CD4-positive, alpha-beta T cell treated with Interleukin-4 for 4 hours (primary cell): Measurements from ENCODE around the gene KCNMB2.

Experiments
- DNase-seq: peaks from one replicate; pipeline ENCODE4 v3.0.0-alpha.2; 2020

The KCNMB2 gene

DNA sequence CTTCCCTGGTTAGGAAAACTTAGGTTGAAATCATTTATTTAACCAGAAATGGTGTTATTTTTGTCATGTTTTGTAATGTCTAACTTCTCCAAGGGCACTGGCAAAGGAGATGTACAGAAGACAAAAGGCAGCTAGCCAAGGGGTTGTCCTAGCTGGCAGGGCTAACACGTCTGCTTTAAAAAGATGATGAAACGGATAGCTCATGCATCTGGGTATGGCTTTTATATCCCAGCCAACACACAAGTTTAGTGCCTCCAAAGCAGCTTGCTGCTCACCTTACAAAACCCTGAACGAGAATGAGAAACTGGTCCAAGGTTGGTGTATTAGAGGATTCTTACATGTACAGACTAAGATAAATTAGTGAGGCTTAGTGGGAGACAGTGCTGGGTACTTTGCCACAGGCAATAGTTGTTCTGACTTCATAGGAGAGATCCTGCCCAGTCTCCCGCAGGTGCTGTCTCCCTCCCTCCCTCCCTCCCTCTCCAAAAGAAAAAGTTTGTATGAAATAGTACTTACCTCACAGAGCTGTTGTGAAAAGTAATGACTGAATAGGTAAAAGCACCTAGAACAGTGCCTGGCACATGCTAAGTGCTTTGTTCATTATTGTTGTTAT is 47.8 kb downstream of the KCNMB2 start:
- no peak for DNase-seq

DNA sequence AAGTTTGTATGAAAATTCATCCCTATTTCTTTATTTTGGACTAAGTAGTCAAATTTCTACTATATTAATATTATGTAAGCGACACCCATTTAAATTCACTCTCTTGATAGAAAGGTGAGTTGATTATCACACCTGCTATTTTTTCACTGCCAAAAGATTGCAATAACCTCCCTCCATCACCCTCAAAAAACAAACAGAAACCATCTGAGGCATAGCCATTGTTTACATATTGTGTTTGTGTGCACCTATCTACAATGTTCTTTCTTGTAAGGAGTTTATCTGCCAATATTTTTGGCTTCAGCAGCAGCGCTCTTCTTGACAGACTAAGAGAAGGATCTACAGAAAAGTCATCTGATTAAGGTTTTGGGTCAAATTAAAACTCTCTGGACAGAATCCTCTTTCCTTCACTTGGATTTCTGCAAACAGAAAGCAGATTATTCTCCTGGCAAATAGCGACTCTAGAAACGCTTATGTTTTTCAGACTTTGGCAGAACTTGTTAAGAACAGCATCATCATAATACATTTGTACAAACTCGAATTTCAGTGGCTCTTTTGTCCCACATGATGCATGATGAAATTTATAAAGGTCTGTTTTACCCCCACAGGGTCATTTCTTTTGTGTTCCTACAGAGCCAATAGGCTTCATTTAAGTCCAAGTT is 48.6 kb downstream of the KCNMB2 start:
- DNase-seq: no peak

DNA sequence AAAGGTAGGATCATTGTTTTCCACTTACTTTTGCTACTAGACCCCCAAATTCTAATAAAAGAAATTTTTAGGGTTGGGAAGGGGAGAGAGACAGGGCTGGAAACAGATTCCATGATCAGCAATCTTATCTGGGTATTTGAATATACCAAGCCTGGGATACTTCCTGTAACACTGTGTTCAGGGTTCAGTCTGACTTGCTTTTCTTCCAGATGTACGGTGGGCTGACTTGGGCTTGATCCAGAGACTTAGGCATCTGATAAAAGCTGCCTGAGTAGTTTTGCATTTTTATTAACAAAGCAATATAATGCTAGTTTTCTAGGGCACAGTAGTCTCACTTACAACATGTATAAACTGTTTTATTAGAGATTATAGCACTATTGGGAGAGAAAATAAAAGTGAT is 49.2 kb downstream of the KCNMB2 start:
- DNase-seq: no peak

DNA sequence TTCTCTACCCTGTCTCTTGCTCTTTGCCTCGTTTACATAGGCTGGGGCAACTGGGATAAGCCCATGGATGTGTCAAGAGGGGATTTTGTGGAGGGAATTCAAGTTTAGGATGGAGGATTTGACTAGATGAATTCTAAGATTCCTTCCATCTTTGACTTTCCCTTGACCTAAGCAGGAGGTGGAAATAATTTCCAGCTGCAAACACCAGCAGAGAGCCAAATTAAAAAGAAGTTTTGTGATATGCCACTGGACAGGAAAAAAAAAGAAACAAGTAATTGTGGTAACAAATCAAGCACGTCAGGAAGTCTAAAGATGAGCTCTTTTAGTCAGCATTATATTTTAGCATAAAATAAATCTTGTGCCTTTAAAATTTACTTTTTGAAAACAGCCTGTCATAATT is 49.8 kb downstream of the KCNMB2 start:
- no peak for DNase-seq

DNA sequence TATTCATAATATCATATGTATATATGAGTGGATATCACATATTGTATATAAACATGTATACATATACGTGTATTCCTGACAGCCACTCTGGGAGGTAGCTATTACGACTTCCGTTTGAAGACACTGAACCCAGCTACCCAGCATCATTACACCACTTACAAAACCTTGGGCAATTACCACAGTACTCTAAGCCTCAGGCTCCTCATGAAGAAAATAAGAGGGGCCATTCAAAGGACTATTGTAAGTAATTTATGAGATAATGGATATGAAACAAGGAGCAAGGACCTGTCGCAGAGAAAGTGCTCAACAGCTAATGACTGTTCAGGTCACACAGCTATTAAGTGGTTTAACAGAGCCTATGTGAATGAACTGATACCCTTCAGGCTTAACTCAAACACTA is 52.4 kb downstream of the KCNMB2 start:
- DNase-seq: no peak

DNA sequence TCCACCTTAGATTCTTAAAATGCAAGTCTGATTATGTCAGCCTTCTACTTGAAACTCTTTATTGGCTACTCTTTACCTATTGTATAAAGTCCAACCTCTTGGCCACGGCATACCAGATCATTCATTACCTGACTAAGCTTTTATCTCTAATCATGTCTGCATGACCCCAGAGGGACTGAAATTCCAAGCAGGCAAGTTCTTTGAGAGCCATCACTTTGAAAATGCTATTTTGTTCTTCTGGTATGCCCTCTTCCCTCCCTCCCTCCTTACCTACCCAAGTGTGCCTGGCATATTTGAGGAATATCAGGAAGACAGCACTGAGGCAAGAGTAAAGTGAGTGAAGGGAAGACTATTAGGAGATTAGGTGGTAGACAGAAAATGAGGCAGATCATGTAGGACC is 57.5 kb downstream of the KCNMB2 start:
- DNase-seq: no peak

DNA sequence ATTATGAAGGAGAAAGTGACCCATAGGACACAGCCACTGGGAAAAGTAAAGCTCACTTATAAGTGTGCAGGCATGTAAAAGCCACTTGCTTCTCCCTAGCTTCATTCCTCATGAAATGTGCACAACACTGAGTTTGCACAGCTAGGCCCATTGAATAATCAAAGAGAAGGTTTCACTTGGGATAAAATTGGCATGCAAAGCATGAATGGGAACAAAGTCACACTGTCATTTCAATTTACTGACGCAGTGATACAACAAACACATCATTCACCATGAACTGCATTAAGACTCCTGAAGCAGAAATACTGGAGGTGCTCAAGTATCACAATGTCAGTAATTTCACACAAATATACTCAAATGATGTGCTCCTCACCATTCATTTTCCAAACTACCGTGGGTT is 61.1 kb downstream of the KCNMB2 start:
- DNase-seq: no peak

DNA sequence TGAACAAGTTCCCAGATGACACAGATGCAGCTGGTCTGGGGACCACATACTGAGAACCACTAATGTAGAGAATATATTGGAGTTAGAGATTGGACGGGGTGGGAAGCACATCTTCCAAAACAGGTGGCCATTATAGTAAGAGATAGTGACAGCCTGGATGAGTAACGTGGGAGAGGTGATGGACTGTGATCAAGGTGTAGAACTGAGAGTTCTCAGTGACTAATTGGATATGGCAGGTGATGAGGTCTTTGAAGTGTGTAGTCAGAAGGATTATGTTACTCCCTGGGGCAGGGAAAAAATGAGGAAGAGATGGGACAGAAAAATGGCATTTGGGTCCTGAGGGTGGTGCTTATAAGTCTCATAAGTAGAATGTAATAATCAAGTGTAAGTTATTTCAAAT is 66.6 kb downstream of the KCNMB2 start:
- DNase-seq: no peak

DNA sequence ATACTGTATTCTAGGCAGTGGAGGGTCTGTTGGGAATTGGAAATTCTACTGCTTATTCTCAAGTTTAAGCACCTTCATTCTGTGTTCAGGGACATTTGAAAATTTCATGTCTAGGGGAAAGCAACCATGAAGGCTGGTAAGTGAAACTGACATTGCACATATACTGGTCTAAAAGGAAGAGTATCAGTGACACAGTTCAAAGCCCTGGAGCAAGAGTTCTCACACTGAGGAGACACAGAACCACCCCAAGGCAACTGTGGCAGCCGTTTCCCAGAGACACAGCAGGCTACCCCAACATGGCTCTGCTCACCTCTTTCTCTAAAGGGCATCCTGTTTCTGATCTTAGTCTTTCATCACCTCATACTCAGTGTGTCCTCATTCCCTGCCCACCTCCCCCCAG is 67.5 kb downstream of the KCNMB2 start:
- DNase-seq: no peak

DNA sequence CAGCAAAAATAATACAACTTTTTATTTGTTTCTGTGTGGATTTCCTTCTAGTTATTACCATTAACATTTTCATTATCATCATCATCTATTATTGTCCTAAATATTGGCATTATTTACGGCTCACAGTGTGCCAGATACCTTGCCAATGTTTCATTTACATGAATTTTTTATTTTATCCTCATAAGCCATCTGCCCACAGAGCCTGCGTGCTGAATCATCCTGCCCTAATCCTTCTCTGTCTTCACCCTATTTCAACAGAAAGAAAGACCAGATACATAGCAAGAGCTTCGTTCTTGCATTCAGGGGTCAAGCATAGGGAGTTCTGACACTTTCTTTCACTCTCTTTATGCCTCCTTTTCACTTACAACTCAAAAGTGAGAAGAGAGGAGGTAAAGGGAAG is 82.0 kb downstream of the KCNMB2 start:
- no peak for DNase-seq

DNA sequence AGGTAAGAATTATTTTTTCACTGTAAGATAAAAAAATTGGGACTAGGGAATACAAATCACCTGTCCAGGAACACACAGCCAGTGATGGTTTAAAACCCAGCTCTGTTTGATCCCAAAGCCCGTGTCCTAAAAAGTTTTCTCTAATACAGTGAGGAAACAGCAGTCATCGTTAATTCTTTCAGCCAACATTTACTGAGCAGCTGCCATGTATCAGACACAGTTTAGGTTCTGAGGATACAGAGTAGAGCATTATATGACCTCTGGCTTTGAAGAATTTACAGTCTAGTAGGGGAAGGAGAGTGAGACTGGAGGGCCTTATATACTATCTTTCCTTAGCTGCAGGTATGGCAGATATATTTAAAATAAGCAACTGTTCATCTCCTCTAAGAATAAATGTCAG is 82.7 kb downstream of the KCNMB2 start:
- DNase-seq: no peak

DNA sequence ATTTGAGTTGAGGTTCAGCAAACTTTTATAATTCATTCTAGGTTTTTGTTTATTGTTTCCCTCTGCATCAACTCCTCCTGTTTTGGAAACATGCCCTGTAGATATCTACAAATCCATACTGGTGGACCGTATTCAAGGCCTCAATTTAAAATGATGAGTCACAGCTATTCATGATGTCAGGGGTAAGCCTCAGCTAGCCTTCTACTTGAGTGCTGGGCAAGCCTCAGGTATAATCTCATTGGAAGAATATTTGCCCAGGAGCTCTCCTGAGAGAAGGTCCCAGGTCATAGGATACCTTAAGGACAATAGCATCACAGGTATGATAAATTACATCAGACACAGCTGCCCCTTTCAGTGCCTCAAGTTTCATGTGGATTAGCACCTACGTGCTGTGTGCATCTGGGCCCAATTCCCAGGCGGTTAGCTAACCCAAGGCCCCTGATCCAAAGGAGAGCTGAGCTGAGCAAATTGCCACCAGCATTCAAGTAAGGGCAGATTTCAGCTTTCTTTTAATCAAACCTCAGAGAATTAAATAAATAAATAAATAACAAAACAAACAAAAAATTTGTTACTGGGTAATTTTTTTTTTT is 87.5 kb downstream of the KCNMB2 start:
- no peak for DNase-seq

DNA sequence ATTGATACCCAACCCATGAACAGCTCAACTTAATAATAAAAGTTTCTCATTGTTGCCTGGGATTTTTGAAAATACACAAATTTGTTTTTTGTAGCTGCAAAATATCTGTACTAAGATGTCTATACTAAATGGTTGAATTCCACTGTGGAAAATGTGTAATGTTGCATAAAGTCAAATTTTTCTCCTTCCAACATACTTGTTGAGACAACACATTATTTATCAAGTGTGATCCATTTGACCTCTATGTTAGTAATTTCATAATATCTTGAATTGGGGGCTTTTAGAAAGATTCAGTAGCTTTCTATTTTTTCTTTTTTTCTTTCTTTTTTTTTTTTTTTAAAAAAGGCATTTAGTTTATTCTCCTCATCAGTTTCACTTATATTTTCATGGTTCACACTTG is 88.0 kb downstream of the KCNMB2 start:
- no peak for DNase-seq

DNA sequence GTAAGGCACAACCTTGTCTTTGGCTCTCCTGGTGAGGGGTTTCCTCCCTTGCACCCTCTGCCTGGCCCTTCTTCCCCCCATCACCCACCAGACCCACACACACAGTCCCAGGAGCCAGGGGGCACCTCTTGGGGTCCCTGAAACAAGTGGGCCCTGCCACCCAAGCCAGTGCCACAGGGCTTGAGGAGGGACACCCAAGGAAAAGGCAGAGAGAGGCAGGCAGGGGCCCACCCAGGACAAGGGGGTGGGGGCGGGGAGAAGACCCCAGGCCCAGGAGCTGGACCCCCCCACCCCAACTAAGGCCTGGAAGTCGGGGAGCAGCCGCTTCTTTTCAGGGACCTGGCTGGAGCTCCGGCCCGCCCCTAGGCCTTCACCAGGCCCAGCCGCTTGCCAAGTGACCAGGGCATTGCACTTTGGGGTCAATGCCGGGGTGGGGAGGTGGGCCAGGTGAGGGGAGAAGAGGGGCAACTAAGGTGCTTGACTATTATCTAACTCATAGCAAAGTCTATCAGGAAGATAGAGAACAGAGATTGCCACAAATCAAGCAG is 88.9 kb downstream of the KCNMB2 start:
- no peak for DNase-seq

DNA sequence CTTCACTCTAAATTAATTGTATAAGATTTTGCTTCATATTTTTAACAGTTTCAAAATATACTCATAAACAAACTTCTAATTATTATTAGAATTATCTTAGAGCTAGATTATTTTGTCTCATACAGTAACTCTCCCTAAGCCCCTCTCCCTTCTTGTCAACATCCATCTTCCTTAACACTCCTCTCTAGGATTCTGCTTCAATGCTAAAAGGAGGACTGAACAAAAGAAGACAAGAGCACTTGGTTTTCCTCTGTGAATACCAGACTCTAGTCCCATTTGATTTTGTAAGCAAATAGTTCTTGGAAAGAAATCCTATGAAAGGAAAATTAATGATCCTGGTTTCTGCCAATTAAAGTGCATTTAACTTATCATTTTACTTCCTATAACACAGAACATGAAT is 91.8 kb downstream of the KCNMB2 start:
- DNase-seq: no peak

DNA sequence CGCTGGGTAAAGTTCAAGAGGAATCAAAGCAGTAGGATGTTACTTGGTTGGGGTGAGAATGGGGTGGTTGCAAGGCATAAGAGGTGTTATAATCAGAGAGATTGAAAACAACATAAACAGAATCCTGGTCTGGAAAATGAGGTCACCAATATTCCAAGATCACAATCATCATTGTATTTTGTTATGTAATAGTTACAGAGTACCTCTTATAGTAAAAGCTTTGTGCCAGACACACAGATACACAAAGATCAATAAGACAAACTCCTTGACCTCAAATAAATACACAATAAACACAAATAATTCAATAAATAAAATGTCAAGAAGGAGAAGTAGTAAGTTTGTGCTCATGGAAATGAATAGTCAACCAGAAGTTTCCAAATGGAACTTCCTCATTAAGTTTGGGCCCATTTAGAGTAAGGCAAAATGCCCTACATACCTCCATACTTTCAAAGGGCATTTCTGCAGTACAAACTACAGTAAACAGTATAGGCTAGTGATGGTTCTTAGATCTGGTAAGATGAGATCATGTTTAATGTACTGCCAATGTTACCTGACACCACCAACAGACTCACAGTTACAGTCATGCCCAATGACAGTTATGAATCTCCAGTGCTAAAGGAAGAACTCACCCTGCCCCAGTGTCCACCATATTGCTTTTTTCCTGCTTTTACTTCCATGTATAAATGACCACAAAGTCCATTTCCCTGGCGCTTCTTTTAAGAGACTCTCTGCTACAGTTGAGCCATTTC is 93.4 kb downstream of the KCNMB2 start:
- DNase-seq: no peak

DNA sequence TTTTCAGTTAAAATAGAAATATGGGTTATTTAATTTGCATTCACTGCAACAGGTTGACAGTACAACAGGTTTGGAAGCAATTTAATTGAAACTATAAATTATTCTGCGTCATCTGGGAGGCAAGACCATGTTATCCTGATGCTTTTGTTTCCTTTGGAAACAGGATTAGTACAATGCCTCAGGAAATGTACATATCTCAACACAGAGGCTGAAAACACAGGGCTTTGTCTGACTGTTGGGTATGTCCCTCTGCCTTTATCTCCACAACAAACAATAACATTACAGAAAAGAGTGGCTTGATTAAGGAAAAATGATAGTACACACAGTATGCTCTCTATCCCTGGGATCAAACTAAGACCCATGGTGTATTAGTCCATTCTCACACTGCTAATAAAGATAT is 95.7 kb downstream of the KCNMB2 start:
- DNase-seq: no peak

DNA sequence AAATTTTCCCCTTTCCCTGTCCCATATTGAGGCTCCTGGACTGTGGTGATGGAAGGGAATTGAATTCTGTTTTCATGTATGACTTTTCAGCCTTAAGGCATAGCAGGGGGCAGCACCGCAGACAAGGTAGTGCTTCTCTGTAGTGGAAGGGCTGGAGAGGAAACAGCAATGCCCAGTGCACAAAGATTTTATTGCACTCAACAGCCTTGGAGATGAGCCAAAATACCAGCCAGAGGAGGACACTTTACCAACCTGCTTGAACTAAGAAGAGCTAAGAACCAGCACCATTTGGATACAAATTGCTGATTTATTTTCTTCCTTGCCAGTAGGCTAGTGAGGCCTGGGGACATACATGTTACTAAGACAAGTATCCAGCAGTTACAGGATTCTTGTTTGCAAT is 98.7 kb downstream of the KCNMB2 start:
- DNase-seq: no peak

DNA sequence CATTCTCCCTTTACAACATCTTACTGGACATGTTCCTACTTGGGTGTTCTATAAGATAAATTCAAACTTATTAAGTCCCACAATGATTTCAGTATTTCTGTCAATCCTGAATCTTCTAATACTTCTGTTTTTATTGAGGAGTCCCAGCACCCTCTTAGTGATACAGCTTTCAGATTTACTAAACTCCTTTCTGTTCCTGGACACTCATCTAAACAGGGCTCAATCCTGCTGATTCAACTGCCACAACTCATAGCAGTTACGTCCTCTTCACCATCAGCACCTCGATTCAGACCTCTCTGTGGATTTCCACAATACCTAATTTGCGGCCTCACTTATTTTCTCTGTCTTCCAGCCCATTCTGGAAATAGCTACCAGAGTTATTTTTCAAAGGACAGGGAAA is 101.6 kb downstream of the KCNMB2 start:
- no peak for DNase-seq

DNA sequence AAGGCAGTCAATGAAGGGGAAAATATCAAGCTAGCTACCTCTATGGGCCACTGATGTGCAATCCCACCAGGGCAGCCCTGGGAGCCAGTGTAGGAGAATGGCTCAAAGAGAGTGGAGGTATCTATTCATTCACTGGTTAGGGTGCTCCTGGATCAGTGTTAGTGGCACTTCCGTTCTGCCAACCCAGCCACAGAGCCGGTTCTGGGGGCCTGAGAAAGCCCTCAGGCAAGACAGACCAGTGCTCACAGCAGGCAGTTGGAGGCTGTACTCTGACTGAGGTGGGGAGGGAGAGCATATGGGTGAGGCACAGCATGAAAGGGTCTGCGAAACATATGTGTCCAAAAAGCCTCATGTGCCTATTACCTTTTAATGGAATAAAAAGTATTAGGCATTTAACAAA is 109.3 kb downstream of the KCNMB2 start:
- no peak for DNase-seq

DNA sequence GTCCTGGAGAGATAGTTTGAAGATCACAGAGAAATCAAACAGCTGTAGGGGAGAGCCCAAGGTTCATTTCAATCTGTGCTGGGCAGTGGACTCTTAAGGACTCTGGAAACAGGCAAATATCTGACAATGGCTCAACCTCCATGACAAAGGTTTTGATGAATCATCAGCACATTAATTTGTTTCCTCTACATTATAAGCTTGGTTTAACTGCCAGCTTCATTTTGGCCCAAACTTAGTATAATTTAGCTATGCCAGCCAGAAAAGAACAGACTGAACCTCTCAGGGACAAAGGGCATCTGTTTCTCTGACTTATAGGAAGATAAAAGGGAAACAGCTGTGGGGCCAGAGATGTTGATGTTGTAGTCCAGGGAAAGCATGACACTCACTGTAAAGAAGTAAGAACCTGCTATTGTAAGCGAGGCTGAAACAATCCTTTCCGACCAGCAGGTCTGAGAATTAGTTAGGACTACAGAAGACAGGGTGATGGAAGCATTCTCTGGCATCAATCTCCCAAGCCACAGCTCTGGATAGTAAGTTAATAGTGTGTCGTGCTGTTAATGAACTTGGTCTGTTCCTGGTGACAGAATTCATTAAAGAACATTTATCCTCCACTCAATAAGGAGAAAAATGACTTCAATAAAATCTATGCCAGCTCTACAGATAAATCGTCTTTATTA is 110.1 kb downstream of the KCNMB2 start:
- no peak for DNase-seq

DNA sequence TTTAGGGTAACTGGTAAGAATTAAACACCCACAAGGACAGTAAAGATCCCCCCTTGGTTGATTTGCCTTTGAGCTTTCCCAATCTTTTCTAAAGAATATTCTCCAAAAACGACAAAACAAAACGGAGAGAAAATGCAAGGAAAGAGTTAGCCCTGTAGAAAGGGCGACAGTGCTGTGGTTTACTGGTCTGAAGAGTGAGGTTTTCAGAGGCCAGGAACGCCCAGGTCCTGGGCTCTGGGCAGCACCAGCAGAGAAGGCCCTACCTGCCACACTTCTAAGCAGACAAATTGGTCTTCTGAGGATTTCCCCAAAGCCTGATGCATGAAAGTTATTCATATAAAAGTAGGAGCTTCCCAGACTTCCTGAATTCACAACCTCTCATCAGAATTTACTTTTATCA is 119.3 kb downstream of the KCNMB2 start:
- DNase-seq: no peak

DNA sequence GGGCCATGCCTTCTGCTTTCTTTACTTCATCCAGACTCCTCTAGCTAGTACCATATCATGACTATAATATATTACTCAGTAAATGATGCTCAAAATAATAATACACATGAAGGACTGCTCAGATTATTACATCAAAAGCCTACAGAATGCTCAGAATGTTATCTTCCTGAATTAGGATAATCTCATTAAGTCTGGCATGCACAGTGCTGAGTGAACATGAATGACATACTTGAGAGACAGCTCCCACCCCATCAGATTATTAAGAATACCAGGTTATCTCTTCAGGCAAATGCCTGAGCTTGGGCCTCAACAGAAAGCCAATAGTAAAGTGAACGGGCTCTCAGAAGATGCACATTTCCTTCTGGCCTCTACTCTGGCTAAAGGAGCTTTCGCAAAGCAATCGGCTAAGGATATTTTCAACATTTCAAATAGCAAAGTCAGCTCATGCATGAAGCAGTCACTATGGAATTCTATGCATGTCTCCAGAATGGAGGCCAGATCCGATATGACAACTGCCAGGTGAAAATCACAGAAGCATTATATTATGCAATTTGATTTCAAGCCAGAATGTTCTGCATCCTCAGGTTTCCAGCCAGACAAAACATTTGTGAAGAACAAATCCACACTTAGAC is 122.6 kb downstream of the KCNMB2 start:
- DNase-seq: no peak
